HG03354 (cell line): ENCODE data around the gene UBALD1.

Source experiments
- ATAC-seq: cut with Tn5 transposase; IDR thresholded peaks from one replicate; pipeline ENCODE4 v1.9.1; 2021; ENCODE audit warnings: mild to moderate bottlenecking; ENCODE audit not compliant: unreplicated experiment, poor library complexity, severe bottlenecking

UBALD1 gene

DNA sequence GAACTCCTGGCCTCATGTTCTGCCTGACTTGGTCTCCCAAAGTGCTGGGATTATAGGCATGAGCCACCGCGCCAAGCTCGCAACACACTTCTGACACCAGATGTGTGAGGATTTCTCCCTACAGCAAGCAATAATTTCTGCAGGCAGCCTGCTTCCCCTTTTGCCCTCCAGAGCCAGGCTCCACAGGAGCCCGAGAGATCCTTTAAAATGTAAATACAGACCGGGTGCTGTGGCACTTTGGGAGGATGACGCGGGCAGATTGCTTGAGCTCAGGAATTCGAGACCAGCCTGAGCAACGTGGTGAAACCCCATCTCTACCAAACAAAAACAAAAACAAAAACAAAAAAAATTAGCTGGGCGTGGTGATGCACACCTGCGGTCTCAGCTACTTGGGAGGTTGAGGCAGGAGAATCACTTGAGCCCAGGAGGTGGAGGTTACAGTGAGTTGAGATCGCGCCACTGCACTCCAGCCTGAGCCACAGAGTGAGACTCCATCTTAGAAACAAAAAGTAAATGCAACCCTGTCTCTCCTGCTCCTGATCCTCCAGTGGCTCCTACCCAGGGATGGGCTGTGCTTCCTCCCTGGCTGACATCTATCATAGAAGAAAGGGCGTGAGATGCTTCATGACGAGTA is 43.9 kb downstream of the UBALD1 start:
- ATAC-seq: no peak

DNA sequence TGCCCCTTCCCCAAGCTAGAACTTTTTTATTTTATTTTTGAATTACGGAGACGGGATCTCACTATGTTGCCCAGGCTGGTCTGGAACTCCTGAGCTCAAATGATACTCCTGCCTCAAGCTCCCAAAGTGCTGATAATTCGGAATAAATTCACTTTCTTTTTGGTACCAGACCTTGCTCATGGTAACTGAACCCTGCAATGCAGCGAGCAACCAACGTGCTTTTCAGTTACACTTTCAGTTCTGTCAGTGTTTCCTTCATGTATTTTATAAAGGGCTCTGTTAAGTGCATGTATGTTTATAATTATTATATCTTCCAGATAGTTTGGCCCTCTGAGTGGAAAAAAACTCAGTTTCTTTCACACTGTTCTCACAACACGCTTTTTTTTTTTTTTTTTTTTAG is 44.6 kb downstream of the UBALD1 start:
- ATAC-seq: no peak

- ATAC-seq: no peak
These were observed 48.5 kb downstream of the UBALD1 start for GRCh38 chr16:4566144-4566543.

- ATAC-seq: no peak
These were observed 49.9 kb downstream of the UBALD1 start for GRCh38 chr16:4564661-4565267.

DNA sequence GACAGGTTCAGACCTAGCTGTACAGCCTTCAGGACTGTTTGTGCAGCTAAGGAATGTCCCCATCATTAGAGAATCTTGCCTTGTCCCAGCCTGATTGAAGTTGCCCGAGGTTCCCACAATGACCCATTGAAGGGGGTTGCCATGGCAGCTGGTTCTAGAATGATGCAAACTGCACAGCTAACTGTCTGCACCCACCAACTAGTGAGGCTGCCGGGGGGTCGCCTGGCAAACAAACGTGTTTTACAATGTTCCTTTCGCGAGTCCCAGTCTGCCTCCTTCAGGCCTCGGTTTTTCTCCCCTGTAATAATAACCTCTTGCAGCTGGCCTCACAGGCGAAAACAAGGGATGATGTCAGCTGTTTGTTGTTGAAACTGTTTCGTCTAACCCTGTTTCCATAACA is 53.1 kb downstream of the UBALD1 start:
- ATAC-seq: no peak
